Tibial nerve (tissue), 4 donors: ENCODE measurements around the gene POLR3C.

Source experiments
- EP300 ChIP-seq, 2 donors: sonication (generic); formaldehyde crosslinking; IDR thresholded peaks; one replicate each; pipeline ENCODE4 v1.6.1; 2017; ENCODE audit warnings: antibody characterized with exemption in 2 of 2, mild to moderate bottlenecking in 1 of 2
- POLR2A ChIP-seq, 2 donors: fragments of 450-650 bp; IDR thresholded peaks; one replicate each; pipeline ENCODE4 v1.6.1; 2017; ENCODE audit warnings: antibody characterized with exemption in 2 of 2, mild to moderate bottlenecking in 2 of 2, moderate library complexity in 2 of 2
- TF ChIP-seq, protein P1 (sequence below), 5 experiments: fragments of 200-600 bp in 3 of 5; fragments of 450-650 bp in 2 of 5; sonication (generic) in 3 of 5; IDR thresholded peaks; one replicate each; pipeline ENCODE4 v1.5.1; 2016 to 2019; ENCODE audit warnings: antibody characterized with exemption in 5 of 5, mild to moderate bottlenecking in 3 of 5, moderate library complexity in 2 of 5

DNA sequence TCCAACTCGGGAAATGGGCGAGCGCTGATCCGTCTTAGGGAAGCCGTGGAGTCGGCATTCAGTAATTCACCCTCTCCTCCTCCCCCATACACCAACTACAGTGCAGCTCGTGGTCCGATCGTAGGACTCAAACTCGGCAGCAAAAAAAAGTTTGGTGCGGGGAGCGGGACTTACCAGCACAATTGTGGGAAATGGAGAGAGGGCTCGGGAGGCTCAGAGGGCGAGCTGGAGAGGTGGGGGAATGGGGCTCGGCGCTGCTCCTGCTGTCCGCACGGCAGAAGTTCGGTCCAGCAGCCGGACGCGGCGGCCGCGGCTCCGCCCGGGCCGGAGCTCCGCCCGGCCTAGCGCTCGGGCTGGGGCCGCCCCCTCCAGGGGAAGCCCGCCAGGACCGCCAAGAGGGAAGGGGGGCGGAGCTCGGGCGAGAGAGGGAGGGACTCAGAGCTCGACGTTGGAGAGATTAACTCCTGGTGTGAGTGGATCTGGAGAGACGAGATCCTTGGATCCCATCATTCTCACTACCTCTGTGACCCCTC is 35.6 kb downstream of the POLR3C start:
- TF ChIP-seq, protein P1, sequence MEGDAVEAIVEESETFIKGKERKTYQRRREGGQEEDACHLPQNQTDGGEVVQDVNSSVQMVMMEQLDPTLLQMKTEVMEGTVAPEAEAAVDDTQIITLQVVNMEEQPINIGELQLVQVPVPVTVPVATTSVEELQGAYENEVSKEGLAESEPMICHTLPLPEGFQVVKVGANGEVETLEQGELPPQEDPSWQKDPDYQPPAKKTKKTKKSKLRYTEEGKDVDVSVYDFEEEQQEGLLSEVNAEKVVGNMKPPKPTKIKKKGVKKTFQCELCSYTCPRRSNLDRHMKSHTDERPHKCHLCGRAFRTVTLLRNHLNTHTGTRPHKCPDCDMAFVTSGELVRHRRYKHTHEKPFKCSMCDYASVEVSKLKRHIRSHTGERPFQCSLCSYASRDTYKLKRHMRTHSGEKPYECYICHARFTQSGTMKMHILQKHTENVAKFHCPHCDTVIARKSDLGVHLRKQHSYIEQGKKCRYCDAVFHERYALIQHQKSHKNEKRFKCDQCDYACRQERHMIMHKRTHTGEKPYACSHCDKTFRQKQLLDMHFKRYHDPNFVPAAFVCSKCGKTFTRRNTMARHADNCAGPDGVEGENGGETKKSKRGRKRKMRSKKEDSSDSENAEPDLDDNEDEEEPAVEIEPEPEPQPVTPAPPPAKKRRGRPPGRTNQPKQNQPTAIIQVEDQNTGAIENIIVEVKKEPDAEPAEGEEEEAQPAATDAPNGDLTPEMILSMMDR (IDR thresholded peaks at IDR 0.05) = peak in 3 of 5 experiments; percentile 9 to 48 (median 48)
- TF ChIP-seq POLR2A (IDR thresholded peaks at IDR 0.05) (peak; percentile 76 to 83), EP300 (IDR thresholded peaks at IDR 0.05) (no peak)
